Stimulated activated CD4-positive, alpha-beta T cell treated with anti-CD3 and anti-CD28 coated beads, Interleukin-15, amount 100 ng/mL, for 48 hours (primary cell): ENCODE results near the gene SH3GLB2.

Experiments used
- DNase-seq, 2 donors: peaks; one replicate each; pipeline ENCODE4 v3.0.0-alpha.2; 2020; ENCODE audit warnings: low read depth in 2 of 2

The SH3GLB2 gene

GRCh38 chr9:129028192-129028966 is at the start of gene SH3GLB2:
Gene SH3GLB2 (minus strand): TSS chr9:129028331. CDS start chr9:129028154, 177 bp downstream.
- peak; percentile 93 to 94 for DNase-seq

- no peak for DNase-seq
These were observed 49.1 kb upstream of the SH3GLB2 start for GRCh38 chr9:129077236-129077635.

GRCh38 chr9:129076640-129077037 is 48.5 kb upstream of the SH3GLB2 start:
- no peak for DNase-seq

- no peak for DNase-seq
These were observed 48.0 kb upstream of the SH3GLB2 start for GRCh38 chr9:129075996-129076639.

- no peak for DNase-seq
These were observed 46.0 kb upstream of the SH3GLB2 start for GRCh38 chr9:129074106-129074505.

GRCh38 chr9:129073404-129073803 is 45.3 kb upstream of the SH3GLB2 start:
- no peak for DNase-seq

GRCh38 chr9:129072171-129072570 is 44.0 kb upstream of the SH3GLB2 start:
- DNase-seq: no peak

GRCh38 chr9:129071526-129072126 is 43.5 kb upstream of the SH3GLB2 start:
- DNase-seq: no peak

- no peak for DNase-seq
These were observed 42.8 kb upstream of the SH3GLB2 start for GRCh38 chr9:129070696-129071525.

GRCh38 chr9:129069862-129070641 is 41.9 kb upstream of the SH3GLB2 start:
- DNase-seq: no peak

GRCh38 chr9:129068990-129069861 is 41.1 kb upstream of the SH3GLB2 start:
- peak; percentile 12 to 38 for DNase-seq

- no peak for DNase-seq
These were observed 40.0 kb upstream of the SH3GLB2 start for GRCh38 chr9:129068110-129068509.

GRCh38 chr9:129064499-129064908 is 36.4 kb upstream of the SH3GLB2 start:
- DNase-seq: no peak

GRCh38 chr9:129063061-129063460 is 34.9 kb upstream of the SH3GLB2 start:
- DNase-seq: no peak

GRCh38 chr9:129060991-129061390 is 32.9 kb upstream of the SH3GLB2 start:
- no peak for DNase-seq

GRCh38 chr9:129059796-129060785 is 32.0 kb upstream of the SH3GLB2 start:
- no peak for DNase-seq

- no peak for DNase-seq
These were observed 31.0 kb upstream of the SH3GLB2 start for GRCh38 chr9:129058965-129059795.
